Ishikawa (cell line): ENCODE results near the gene EHD4.

ENCODE experiments used
- CEBPB ChIP-seq: IDR thresholded peaks from 2 replicates; pipeline ENCODE4 v1.6.1; 2012
- CREB1 ChIP-seq: IDR thresholded peaks from 2 replicates; pipeline ENCODE4 v1.6.1; 2012; ENCODE audit warnings: low read depth
- EGR1 ChIP-seq: IDR thresholded peaks from 2 replicates; pipeline ENCODE4 v1.6.1; 2012
- EP300 ChIP-seq: IDR thresholded peaks from 2 replicates; pipeline ENCODE4 v1.6.1; 2012; ENCODE audit warnings: borderline replicate concordance
- FOXM1 ChIP-seq: IDR thresholded peaks from 2 replicates; pipeline ENCODE4 v1.6.1; 2012; ENCODE audit warnings: low read depth, borderline replicate concordance
- MAX ChIP-seq: IDR thresholded peaks from 2 replicates; pipeline ENCODE4 v1.6.1; 2012
- NFIC ChIP-seq: IDR thresholded peaks from 2 replicates; pipeline ENCODE4 v1.6.1; 2012
- RAD21 ChIP-seq: IDR thresholded peaks from 2 replicates; pipeline ENCODE4 v1.6.1; 2012; ENCODE audit warnings: low read depth
- REST ChIP-seq: IDR thresholded peaks from 2 replicates; pipeline ENCODE4 v1.6.1; 2012; ENCODE audit warnings: low read depth, mild to moderate bottlenecking
- TAF1 ChIP-seq: IDR thresholded peaks from 2 replicates; pipeline ENCODE4 v1.6.1; 2012; ENCODE audit warnings: low read depth, mild to moderate bottlenecking
- TCF12 ChIP-seq: IDR thresholded peaks from 2 replicates; pipeline ENCODE4 v1.6.1; 2012; ENCODE audit warnings: low read depth
- TEAD4 ChIP-seq: IDR thresholded peaks from 2 replicates; pipeline ENCODE4 v1.6.1; 2012
- USF1 ChIP-seq: IDR thresholded peaks from 2 replicates; pipeline ENCODE4 v1.6.1; 2012
- YY1 ChIP-seq: IDR thresholded peaks from 2 replicates; pipeline ENCODE4 v1.6.1; 2012; ENCODE audit warnings: low read depth
- ZBTB7A ChIP-seq: IDR thresholded peaks from 2 replicates; pipeline ENCODE4 v1.6.1; 2012; ENCODE audit warnings: low read depth

Gene EHD4

DNA sequence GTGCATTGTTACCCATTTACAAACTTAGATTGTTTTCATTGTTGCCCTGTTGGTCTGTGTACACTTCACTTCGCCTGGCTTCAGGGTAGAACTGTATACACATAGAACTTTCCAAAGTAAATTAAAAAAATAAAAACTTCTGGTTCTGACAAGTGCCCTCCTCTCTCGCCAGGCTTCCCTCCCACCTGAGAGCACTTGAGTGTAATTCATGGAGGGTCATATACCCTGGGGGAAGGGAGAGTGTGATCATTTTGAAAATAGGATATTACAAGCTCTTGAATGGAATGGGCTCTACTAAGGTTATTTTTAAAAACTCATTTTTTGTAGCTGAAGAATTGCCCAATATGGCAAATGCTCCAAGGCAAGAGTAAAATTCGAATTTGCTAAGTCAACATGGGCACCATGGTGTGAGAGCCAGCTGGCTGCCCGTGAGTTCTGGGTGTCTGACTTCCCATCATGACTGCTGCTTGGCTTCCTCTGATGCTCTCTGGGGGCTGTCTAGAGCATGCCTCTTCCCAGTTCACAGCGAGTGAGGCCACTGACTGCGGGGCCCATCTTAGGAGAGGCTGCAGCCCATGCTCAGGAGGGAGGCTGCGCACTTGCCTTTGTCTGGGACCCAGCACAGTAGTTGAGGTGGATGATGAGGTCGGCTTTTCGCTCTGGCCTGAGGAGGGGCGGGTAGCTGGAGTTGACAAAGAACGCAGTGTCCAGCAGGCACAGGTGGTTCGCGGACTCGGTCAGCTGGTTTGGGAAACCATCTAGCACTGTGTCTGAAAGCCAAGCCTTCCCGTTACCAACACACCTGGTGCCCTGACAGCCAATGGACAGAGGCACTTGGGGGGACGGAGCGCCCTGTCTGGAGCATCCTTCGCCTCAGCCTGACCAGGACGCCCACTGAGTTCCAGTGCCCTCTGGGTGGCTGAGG is 13.1 kb upstream of the EHD4 start:
- TF ChIP-seq TCF12 (no peak), CEBPB (no peak), TEAD4 (no peak), NFIC (no peak), TAF1 (no peak), ZBTB7A (no peak), USF1 (no peak), EGR1 (no peak), EP300 (no peak), REST (no peak), YY1 (no peak), MAX (no peak), CREB1 (no peak), FOXM1 (no peak), RAD21 (no peak)

GRCh38 chr15:41984622-41985021 is 12.3 kb upstream of the EHD4 start:
- TF ChIP-seq TEAD4: no peak
- TF ChIP-seq FOXM1: no peak
- TF ChIP-seq RAD21: no peak
- no peak for TF ChIP-seq REST
- no peak for TF ChIP-seq TCF12

GRCh38 chr15:41983621-41984571 is 11.5 kb upstream of the EHD4 start:
- TF ChIP-seq MAX (no peak), TCF12 (no peak), NFIC (no peak), YY1 (no peak), USF1 (no peak), CREB1 (no peak), TEAD4 (no peak)

DNA sequence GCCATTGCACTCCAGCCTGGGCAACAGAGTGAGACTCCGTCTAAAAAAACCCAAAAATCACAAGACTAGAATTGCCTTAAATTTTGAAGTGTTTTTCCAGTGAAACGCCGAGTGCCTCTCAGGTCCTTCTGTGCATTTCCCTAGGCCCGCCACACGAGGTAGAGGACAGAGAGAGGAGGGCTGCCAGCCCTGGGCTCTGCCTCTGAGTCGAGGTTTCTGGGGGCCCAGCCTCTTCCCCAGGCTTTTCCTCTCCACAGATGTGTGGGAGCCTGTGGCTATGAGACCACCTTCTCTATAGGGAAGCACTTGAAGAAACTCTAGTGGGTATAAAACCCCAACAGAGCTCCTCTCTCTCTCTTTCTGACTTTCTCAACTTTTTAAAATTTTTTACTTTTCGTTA is 10.9 kb upstream of the EHD4 start:
- TF ChIP-seq TCF12 (no peak), USF1 (no peak), REST (no peak), YY1 (no peak), EGR1 (no peak), TAF1 (no peak), RAD21 (no peak), CREB1 (no peak), MAX (no peak), TEAD4 (no peak), FOXM1 (no peak), EP300 (no peak)
